Measurements from ENCODE around the gene DENND5A. TPM values are rescaled to one million over a fixed set of nuclear protein-coding genes. Genes with fewer than 3 reads are reported as not detected.

Gene DENND5A
- polyA plus RNA-seq, 3 donors: 24.4 to 291 (median 37.5) TPM

DNA sequence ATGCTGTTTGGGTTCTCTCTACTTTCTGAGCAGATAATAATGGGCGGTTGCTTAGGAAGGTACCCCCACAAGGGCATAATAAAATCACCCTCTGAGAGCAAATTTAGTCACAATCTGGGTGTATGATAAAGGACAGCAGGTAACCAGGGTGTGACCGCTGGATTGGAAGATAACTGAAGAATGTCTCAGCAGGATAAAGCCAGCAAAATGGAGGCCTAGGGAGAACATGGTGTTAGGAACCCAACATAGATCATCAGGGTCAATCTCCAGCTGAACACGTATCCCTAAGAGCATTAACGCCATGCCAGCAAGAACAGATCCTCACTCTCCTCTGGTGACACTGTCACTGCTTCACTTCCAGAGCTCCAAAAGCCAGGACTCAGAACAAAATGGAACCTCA, 109.2 kb downstream of the DENND5A start:
- H3K4me1 ChIP-seq (ENCODE audit: control insufficient read depth in 1 of 2, insufficient read depth in 2 of 2, low read length in 2 of 2): peaks cover 21 to 25% of the 10 kb centered on the region in 2 donors
- H3K4me1 Mint-ChIP-seq: peaks cover 23% of the 10 kb centered on the region
- no peak overlapping the region for H3K27ac ChIP-seq (ENCODE audit: low read depth in 1 of 2, low read length in 2 of 2)

DNA sequence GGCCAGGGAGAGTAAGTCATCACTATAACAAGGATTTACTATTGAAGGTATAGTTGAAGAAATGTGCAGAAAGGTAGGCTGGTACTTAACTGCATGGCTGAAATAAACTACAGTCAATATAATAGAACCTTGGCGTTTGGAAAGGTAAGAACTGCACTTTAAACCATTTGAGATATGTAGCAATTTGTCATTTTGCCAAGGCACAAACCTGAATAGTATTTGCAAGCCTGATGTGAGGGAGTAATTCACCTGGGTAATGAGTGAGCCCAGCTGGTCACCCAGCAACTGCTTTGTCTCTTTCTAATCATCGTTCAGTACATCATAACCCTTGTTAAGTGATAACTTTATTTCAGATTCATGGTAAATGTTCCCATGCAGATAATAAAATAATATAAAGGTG, 111.5 kb downstream of the DENND5A start:
- peaks cover 0 to 2% (median 0%) of the 10 kb centered on the region in 3 donors for H3K27me3 Mint-ChIP-seq (ENCODE audit: low read depth in 3 of 3)
- no peak overlapping the region for H3K27ac Mint-ChIP-seq
- H3K4me3 Mint-ChIP-seq: no peak overlapping the region
- no peaks in the 10 kb centered on the region for H3K9me3 Mint-ChIP-seq
- H3K9ac ChIP-seq (ENCODE audit: insufficient read depth, low read length, poor library complexity, severe bottlenecking): no peak overlapping the region
- H3K36me3 Mint-ChIP-seq: peaks cover 78% of the 10 kb centered on the region in 2 donors
- intact Hi-C loops (cut with micrococcal nuclease): loop anchor here in 1 of 2 donors (10.0 kb wide), 1 partner anchor 149 kb away; the partner anchor contains the start of gene NRIP3
- H3K4me1 ChIP-seq (ENCODE audit: control insufficient read depth in 1 of 2, insufficient read depth in 2 of 2, low read length in 2 of 2): peaks cover under 1 to 2% of the 10 kb centered on the region in 2 donors
- H3K9me3 ChIP-seq (replicated peaks in 1 of 2; ENCODE audit: control insufficient read depth in 1 of 2, insufficient read depth in 1 of 2, low read length in 2 of 2): no peaks in the 10 kb centered on the region
- TF ChIP-seq, protein P1, sequence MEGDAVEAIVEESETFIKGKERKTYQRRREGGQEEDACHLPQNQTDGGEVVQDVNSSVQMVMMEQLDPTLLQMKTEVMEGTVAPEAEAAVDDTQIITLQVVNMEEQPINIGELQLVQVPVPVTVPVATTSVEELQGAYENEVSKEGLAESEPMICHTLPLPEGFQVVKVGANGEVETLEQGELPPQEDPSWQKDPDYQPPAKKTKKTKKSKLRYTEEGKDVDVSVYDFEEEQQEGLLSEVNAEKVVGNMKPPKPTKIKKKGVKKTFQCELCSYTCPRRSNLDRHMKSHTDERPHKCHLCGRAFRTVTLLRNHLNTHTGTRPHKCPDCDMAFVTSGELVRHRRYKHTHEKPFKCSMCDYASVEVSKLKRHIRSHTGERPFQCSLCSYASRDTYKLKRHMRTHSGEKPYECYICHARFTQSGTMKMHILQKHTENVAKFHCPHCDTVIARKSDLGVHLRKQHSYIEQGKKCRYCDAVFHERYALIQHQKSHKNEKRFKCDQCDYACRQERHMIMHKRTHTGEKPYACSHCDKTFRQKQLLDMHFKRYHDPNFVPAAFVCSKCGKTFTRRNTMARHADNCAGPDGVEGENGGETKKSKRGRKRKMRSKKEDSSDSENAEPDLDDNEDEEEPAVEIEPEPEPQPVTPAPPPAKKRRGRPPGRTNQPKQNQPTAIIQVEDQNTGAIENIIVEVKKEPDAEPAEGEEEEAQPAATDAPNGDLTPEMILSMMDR (IDR thresholded peaks at IDR 0.05): no peak
- no peak for DNase-seq
- H3K4me3 ChIP-seq (replicated peaks in 1 of 3; ENCODE audit: low read depth in 2 of 3, low read length in 3 of 3): no peak overlapping the region
- no peak overlapping the region for H3K27ac ChIP-seq (ENCODE audit: low read depth in 1 of 2, low read length in 2 of 2)
- no peak overlapping the region for H3K4me2 ChIP-seq (replicated peaks; ENCODE audit: extremely low read depth, low read length, poor library complexity, severe bottlenecking)
- H3K4me1 Mint-ChIP-seq: peaks cover 2% of the 10 kb centered on the region
- H3K27me3 ChIP-seq (ENCODE audit: control insufficient read depth in 2 of 2, insufficient read depth in 2 of 2, low read length in 2 of 2): no peaks in the 10 kb centered on the region
- H3K79me2 ChIP-seq (ENCODE audit: insufficient read depth, low read length): no peaks in the 10 kb centered on the region
- H3K36me3 ChIP-seq (replicated peaks in 1 of 2; ENCODE audit: control insufficient read depth in 1 of 2, insufficient read depth in 2 of 2, low read length in 2 of 2): peaks cover 66 to 93% of the 10 kb centered on the region in 2 donors
- peaks cover 9% of the 10 kb centered on the region for H4K20me1 ChIP-seq (ENCODE audit: insufficient read depth, low read length)
- no CpG with 5 or more reads among the region's 2 CpGs for WGBS (ENCODE audit: insufficient coverage)
- H2AFZ ChIP-seq (ENCODE audit: insufficient read depth, low read depth, low read length, poor library complexity, severe bottlenecking): no peak overlapping the region

More for the DNA sequence above, 109.2 kb downstream of the DENND5A start:
- no peaks in the 10 kb centered on the region for H3K27me3 ChIP-seq (ENCODE audit: control insufficient read depth in 2 of 2, insufficient read depth in 2 of 2, low read length in 2 of 2)
- intact Hi-C loops (cut with micrococcal nuclease): loop anchor here in 1 of 2 donors (10.0 kb wide), 1 partner anchor 151 kb away; the partner anchor contains the start of gene NRIP3
- no peak overlapping the region for H2AFZ ChIP-seq (ENCODE audit: insufficient read depth, low read depth, low read length, poor library complexity, severe bottlenecking)
- H3K79me2 ChIP-seq (ENCODE audit: insufficient read depth, low read length): no peaks in the 10 kb centered on the region
- peaks cover 43 to 70% of the 10 kb centered on the region in 2 donors for H3K36me3 ChIP-seq (replicated peaks in 1 of 2; ENCODE audit: control insufficient read depth in 1 of 2, insufficient read depth in 2 of 2, low read length in 2 of 2)
- no peak for DNase-seq
- peaks cover 14% of the 10 kb centered on the region for H4K20me1 ChIP-seq (ENCODE audit: insufficient read depth, low read length)
- TF ChIP-seq, protein P1 (IDR thresholded peaks at IDR 0.05): no peak
- Mint-ChIP-seq H3K27ac (peak overlapping the region in 1 of 7 donors; percentile 33), H3K36me3 (peaks cover 70% of the 10 kb centered on the region in 2 donors), H3K27me3 (ENCODE audit: low read depth in 3 of 3) (peaks cover 0 to 2% (median 0%) of the 10 kb centered on the region in 3 donors), H3K4me3 (no peak overlapping the region), H3K9me3 (no peaks in the 10 kb centered on the region)
- no peak overlapping the region for H3K4me3 ChIP-seq (replicated peaks in 1 of 3; ENCODE audit: low read depth in 2 of 3, low read length in 3 of 3)
- H3K9me3 ChIP-seq (replicated peaks in 1 of 2; ENCODE audit: control insufficient read depth in 1 of 2, insufficient read depth in 1 of 2, low read length in 2 of 2): no peaks in the 10 kb centered on the region
- WGBS (ENCODE audit: insufficient coverage): 100% methylated on average over 3 of the region's 4 CpGs
- H3K4me2 ChIP-seq (replicated peaks; ENCODE audit: extremely low read depth, low read length, poor library complexity, severe bottlenecking): no peak overlapping the region
- no peak overlapping the region for H3K9ac ChIP-seq (ENCODE audit: insufficient read depth, low read length, poor library complexity, severe bottlenecking)

Measured in CD14-positive monocyte (primary cell).